ENCODE data around the gene SPSB1.

SPSB1 gene

GRCh38 chr1:9413877-9414213 lies 121.2 kb downstream of the SPSB1 start:
- DNase-seq (ENCODE audit: extremely low read depth in 1 of 2, low read depth in 1 of 2): no peak

GRCh38 chr1:9416506-9416905 lies 123.8 kb downstream of the SPSB1 start:
- DNase-seq (ENCODE audit: extremely low read depth in 1 of 2, low read depth in 1 of 2): no peak

- no peak for DNase-seq (ENCODE audit: extremely low read depth in 1 of 2, low read depth in 1 of 2)
These were observed 124.3 kb downstream of the SPSB1 start for GRCh38 chr1:9416918-9417500.

GRCh38 chr1:9417695-9418094 lies 125.0 kb downstream of the SPSB1 start:
- DNase-seq (ENCODE audit: extremely low read depth in 1 of 2, low read depth in 1 of 2): no peak

- DNase-seq (ENCODE audit: extremely low read depth in 1 of 2, low read depth in 1 of 2): no peak
These were observed 126.2 kb downstream of the SPSB1 start for GRCh38 chr1:9418851-9419250.
